Chondrocyte (in vitro differentiated cells): ENCODE data around the gene PLA2G2E. TPM values are rescaled to one million over a fixed set of nuclear protein-coding genes. Genes with fewer than 3 reads are reported as not detected.

Source experiments
- DNase-seq: peaks from one replicate; pipeline ENCODE4 v3.0.0; 2021; ENCODE audit warnings: mixed read lengths, low spot score
- H3K27ac Mint-ChIP-seq: one replicate; pipeline ENCODE4 v1.8.0; 2021; ENCODE audit warnings: mild to moderate bottlenecking, moderate library complexity, mixed read lengths; ENCODE audit not compliant: unreplicated experiment
- H3K27me3 Mint-ChIP-seq: 2 replicates; pipeline ENCODE4 v1.8.0; 2021; ENCODE audit warnings: low read depth, mixed read lengths
- H3K36me3 Mint-ChIP-seq: 2 replicates; pipeline ENCODE4 v1.8.0; 2021; ENCODE audit warnings: low read depth, mixed read lengths
- H3K4me1 Mint-ChIP-seq: 2 replicates; pipeline ENCODE4 v1.8.0; 2021; ENCODE audit warnings: low read depth, mild to moderate bottlenecking, mixed read lengths
- H3K4me3 Mint-ChIP-seq: one replicate; pipeline ENCODE4 v1.8.0; 2021; ENCODE audit warnings: mild to moderate bottlenecking, moderate library complexity, mixed read lengths; ENCODE audit not compliant: unreplicated experiment
- H3K9me3 Mint-ChIP-seq: 2 replicates; pipeline ENCODE4 v1.8.0; 2021; ENCODE audit warnings: low read depth, mixed read lengths
- CTCF ChIP-seq: fragments of 200-600 bp; sonication (generic); IDR thresholded peaks from 2 replicates; pipeline ENCODE4 v1.5.0; 2021; ENCODE audit warnings: antibody characterized with exemption, mild to moderate bottlenecking, moderate library complexity
- total RNA-seq: library from RNA; stranded (reverse); gene quantifications from 3 replicates; pipeline ENCODE4 v1.2.1, GENCODE V29; 2021

The PLA2G2E gene
- total RNA-seq, 1 donor from 2014 or later = not detected

- no peaks in the 10 kb centered on the region for H3K36me3 Mint-ChIP-seq
- TF ChIP-seq CTCF = no peak
- H3K27ac Mint-ChIP-seq = no peak overlapping the region
- H3K4me1 Mint-ChIP-seq = no peaks in the 10 kb centered on the region
- H3K4me3 Mint-ChIP-seq = no peak overlapping the region
- peaks cover 4% of the 10 kb centered on the region for H3K9me3 Mint-ChIP-seq
- no peak for DNase-seq
- peaks cover 50% of the 10 kb centered on the region for H3K27me3 Mint-ChIP-seq
Measured at GRCh38 chr1:19963636-19964035, 40.2 kb upstream of the PLA2G2E start.

- Mint-ChIP-seq H3K27me3 (peaks cover 48% of the 10 kb centered on the region), H3K36me3 (no peaks in the 10 kb centered on the region), H3K4me3 (no peak overlapping the region), H3K4me1 (no peaks in the 10 kb centered on the region), H3K9me3 (peaks cover 4% of the 10 kb centered on the region), H3K27ac (no peak overlapping the region)
- DNase-seq = no peak
- no peak for TF ChIP-seq CTCF
Measured at GRCh38 chr1:19960591-19960990, 37.2 kb upstream of the PLA2G2E start.

- DNase-seq = no peak
- H3K27me3 Mint-ChIP-seq = peaks cover 40% of the 10 kb centered on the region
- H3K36me3 Mint-ChIP-seq = no peaks in the 10 kb centered on the region
- H3K4me3 Mint-ChIP-seq = no peak overlapping the region
- peak; percentile 8 for TF ChIP-seq CTCF
- no peak overlapping the region for H3K27ac Mint-ChIP-seq
- H3K4me1 Mint-ChIP-seq = no peaks in the 10 kb centered on the region
- peaks cover 15% of the 10 kb centered on the region for H3K9me3 Mint-ChIP-seq
Measured at GRCh38 chr1:19957779-19958178, 34.4 kb upstream of the PLA2G2E start.

GRCh38 chr1:19955534-19956170 is 32.2 kb upstream of the PLA2G2E start:
- Mint-ChIP-seq H3K27ac (no peak overlapping the region), H3K27me3 (peaks cover 37% of the 10 kb centered on the region), H3K4me3 (no peak overlapping the region), H3K9me3 (peaks cover 15% of the 10 kb centered on the region), H3K36me3 (peaks cover 2% of the 10 kb centered on the region), H3K4me1 (no peaks in the 10 kb centered on the region)
- no peak for TF ChIP-seq CTCF
- no peak for DNase-seq

- Mint-ChIP-seq H3K27ac (no peak overlapping the region), H3K4me3 (no peak overlapping the region), H3K4me1 (no peaks in the 10 kb centered on the region), H3K9me3 (peaks cover 15% of the 10 kb centered on the region), H3K36me3 (peaks cover 2% of the 10 kb centered on the region), H3K27me3 (peaks cover 37% of the 10 kb centered on the region)
- no peak for DNase-seq
- no peak for TF ChIP-seq CTCF
Measured at GRCh38 chr1:19954059-19954458, 30.6 kb upstream of the PLA2G2E start.
